ENCODE measurements around the gene IRX1. TPM values are rescaled to one million over a fixed set of nuclear protein-coding genes. Genes with fewer than 3 reads are reported as not detected.

The IRX1 gene
- total RNA-seq, 2 experiments from 2014 or later, result not detected

GRCh38 chr5:3650868-3651267 lies 55.2 kb downstream of the IRX1 start:
- H3K4me3 Mint-ChIP-seq, result no peak overlapping the region
- H3K27ac Mint-ChIP-seq, result no peak overlapping the region
- H3K9me3 Mint-ChIP-seq (ENCODE audit: low read depth), result peaks cover 4% of the 10 kb centered on the region
- no peaks in the 10 kb centered on the region for H3K4me1 Mint-ChIP-seq
- ATAC-seq (no peak), DNase-seq (no peak)
- CTCF ChIA-PET, result no interaction called here
- no peaks in the 10 kb centered on the region for H3K27me3 Mint-ChIP-seq
- no peaks in the 10 kb centered on the region for H3K36me3 Mint-ChIP-seq

All from activated CD8-positive, alpha-beta memory T cell treated with anti-CD3 and anti-CD28 coated beads, Interleukin-2, amount 10 ng/mL, durations not matched to agents 7 days and 5 days (primary cell).